Loucy (cell line): Measurements from ENCODE around the gene RPS18.
"Not testable (repeated sequence)": the region's sequence is repeated elsewhere in the genome, so short reads cannot be mapped to it uniquely, and the experiment has no call there.

Experiments used
- H2AFZ ChIP-seq: fragments of 200-600 bp; sonication (generic); 2 replicates; pipeline ENCODE4 v1.6.0; 2016; ENCODE audit warnings: antibody characterized with exemption, mild to moderate bottlenecking, low read length, moderate library complexity
- H3F3A ChIP-seq: fragments of 200-600 bp; 2 replicates; pipeline ENCODE4 v1.6.0; 2016; ENCODE audit warnings: antibody characterized with exemption, low read depth, mild to moderate bottlenecking
- H3K27me3 ChIP-seq: fragments of 200-600 bp; sonication (generic); 2 replicates; pipeline ENCODE4 v1.6.1; 2014; ENCODE audit warnings: low read length, mild to moderate bottlenecking; ENCODE audit not compliant: insufficient read depth, poor library complexity, severe bottlenecking
- H3K36me3 ChIP-seq: fragments of 200-600 bp; sonication (generic); 2 replicates; pipeline ENCODE4 v1.6.1; 2016; ENCODE audit warnings: low read length; ENCODE audit not compliant: insufficient read depth
- H3K4me1 ChIP-seq: fragments of 200-600 bp; sonication (generic); 2 replicates; pipeline ENCODE4 v1.5.1; 2014; ENCODE audit warnings: low read length, mild to moderate bottlenecking; ENCODE audit not compliant: insufficient read depth, poor library complexity, severe bottlenecking
- H3K4me2 ChIP-seq: fragments of 200-600 bp; sonication (generic); 2 replicates; pipeline ENCODE4 v1.6.0; 2014; ENCODE audit warnings: antibody characterized with exemption, low read length, low read depth, mild to moderate bottlenecking; ENCODE audit not compliant: poor library complexity, severe bottlenecking
- H3K4me3 ChIP-seq: fragments of 200-600 bp; sonication (generic); 2 replicates; pipeline ENCODE4 v1.5.1; 2014; ENCODE audit warnings: low read length, mild to moderate bottlenecking, mixed read lengths; ENCODE audit not compliant: poor library complexity, severe bottlenecking
- H3K79me2 ChIP-seq: fragments of 200-600 bp; sonication (generic); 2 replicates; pipeline ENCODE4 v1.6.1; 2014; ENCODE audit warnings: low read length; ENCODE audit not compliant: insufficient read depth
- H3K9ac ChIP-seq: fragments of 200-600 bp; sonication (generic); 2 replicates; pipeline ENCODE4 v1.6.0; 2014; ENCODE audit warnings: mild to moderate bottlenecking, low read depth, low read length, moderate library complexity; ENCODE audit not compliant: poor library complexity, severe bottlenecking
- H3K9me2 ChIP-seq: fragments of 200-600 bp; sonication (generic); replicated peaks from 2 replicates; pipeline ENCODE4 v1.6.1; 2016; ENCODE audit warnings: low read depth, low read length, mixed read lengths
- H3K9me3 ChIP-seq: fragments of 200-600 bp; sonication (generic); 2 replicates; pipeline ENCODE4 v1.6.1; 2014; ENCODE audit warnings: mild to moderate bottlenecking, antibody characterized with exemption, low read length, low read depth; ENCODE audit not compliant: insufficient read depth
- H4K20me1 ChIP-seq: fragments of 200-600 bp; sonication (generic); 2 replicates; pipeline ENCODE4 v1.6.0; 2014; ENCODE audit warnings: antibody characterized with exemption, low read length, mild to moderate bottlenecking; ENCODE audit not compliant: insufficient read depth, poor library complexity, severe bottlenecking
- CTCF ChIP-seq: fragments of 200-600 bp; sonication (generic); conservative IDR thresholded peaks from 2 replicates; pipeline ENCODE4 v1.5.1; 2014; ENCODE audit warnings: mild to moderate bottlenecking, antibody characterized with exemption, low read length
- EZH2phosphoT487 ChIP-seq: fragments of 200-600 bp; IDR thresholded peaks from 2 replicates; pipeline ENCODE4 v1.6.1; 2018; ENCODE audit warnings: antibody characterized with exemption, mild to moderate bottlenecking, moderate library complexity, borderline replicate concordance

RPS18 gene

GRCh38 chr6:33254591-33254990 lies 17.3 kb upstream of the RPS18 start:
- no peak overlapping the region for H3K4me3 ChIP-seq
- peaks cover 4% of the 10 kb centered on the region; the same call in 1 of the 2 replicates for H3K36me3 ChIP-seq
- H4K20me1 ChIP-seq = no peaks in the 10 kb centered on the region
- H3K4me2 ChIP-seq = no peak overlapping the region
- peaks cover 13% of the 10 kb centered on the region for H3K79me2 ChIP-seq
- no peaks in the 10 kb centered on the region for H3K9me3 ChIP-seq
- peaks cover 12% of the 10 kb centered on the region for H3K4me1 ChIP-seq
- H3K27me3 ChIP-seq = no peaks in the 10 kb centered on the region
- no peak for TF ChIP-seq CTCF
- TF ChIP-seq EZH2phosphoT487 = no peak
- no peaks in the 10 kb centered on the region for H3K9me2 ChIP-seq
- no peak overlapping the region for H2AFZ ChIP-seq
- 0 out of 2 replicates have a peak, but pooled peaks cover 2% of the 10 kb centered on the region for H3F3A ChIP-seq
- no peak overlapping the region for H3K9ac ChIP-seq

- H3K9me3 ChIP-seq = no peaks in the 10 kb centered on the region
Observed at GRCh38 chr6:33259032-33259431, 12.8 kb upstream of the RPS18 start.

GRCh38 chr6:33262490-33262889 lies 9.4 kb upstream of the RPS18 start:
- not testable (repeated sequence) for H3F3A ChIP-seq, H3K4me2 ChIP-seq, H3K27me3 ChIP-seq, H3K79me2 ChIP-seq, H3K9me3 ChIP-seq, H3K4me3 ChIP-seq, H3K4me1 ChIP-seq, H3K9ac ChIP-seq, H2AFZ ChIP-seq, H4K20me1 ChIP-seq, H3K9me2 ChIP-seq
- peaks cover 13% of the 10 kb centered on the region; the same call in 1 of the 2 replicates for H3K36me3 ChIP-seq

More at GRCh38 chr6:33259032-33259431, 12.8 kb upstream of the RPS18 start:
- Histone ChIP-seq H3K36me3 (peaks cover 4% of the 10 kb centered on the region; the same call in 1 of the 2 replicates), H3K4me2 (no peak overlapping the region), H3K4me3 (no peak overlapping the region), H3K4me1 (no peaks in the 10 kb centered on the region), H3F3A (0 out of 2 replicates have a peak, but pooled peaks cover 2% of the 10 kb centered on the region), H3K79me2 (no peaks in the 10 kb centered on the region), H4K20me1 (no peaks in the 10 kb centered on the region), H3K27me3 (no peaks in the 10 kb centered on the region), H3K9ac (no peak overlapping the region), H2AFZ (no peak overlapping the region), H3K9me2 (no peaks in the 10 kb centered on the region)
- TF ChIP-seq EZH2phosphoT487 (no peak), CTCF (no peak)

GRCh38 chr6:33264015-33264414 lies 7.9 kb upstream of the RPS18 start:
- Histone ChIP-seq H3K36me3 (peaks cover 23% of the 10 kb centered on the region; the same call in 1 of the 2 replicates), H3F3A (no peaks in the 10 kb centered on the region), H3K9ac (no peak overlapping the region), H4K20me1 (no peaks in the 10 kb centered on the region), H3K4me1 (no peaks in the 10 kb centered on the region), H3K79me2 (peaks cover 5% of the 10 kb centered on the region), H3K27me3 (no peaks in the 10 kb centered on the region), H2AFZ (no peak overlapping the region), H3K9me2 (no peaks in the 10 kb centered on the region), H3K4me3 (no peak overlapping the region), H3K9me3 (no peaks in the 10 kb centered on the region), H3K4me2 (no peak overlapping the region)
- TF ChIP-seq EZH2phosphoT487 = no peak
- TF ChIP-seq CTCF = no peak
